Hippocampal formation (tissue), 2 donors: Measurements from ENCODE around the gene CCL20.
"Not testable (repeated sequence)": the region's sequence is repeated elsewhere in the genome, so short reads cannot be mapped to it uniquely, and the experiment has no call there.

Experiments used
- DNase-seq, 2 donors: peaks; one replicate each; lab custom pipeline; 2025; lab: John Stamatoyannopoulos, UW

Gene CCL20

DNA sequence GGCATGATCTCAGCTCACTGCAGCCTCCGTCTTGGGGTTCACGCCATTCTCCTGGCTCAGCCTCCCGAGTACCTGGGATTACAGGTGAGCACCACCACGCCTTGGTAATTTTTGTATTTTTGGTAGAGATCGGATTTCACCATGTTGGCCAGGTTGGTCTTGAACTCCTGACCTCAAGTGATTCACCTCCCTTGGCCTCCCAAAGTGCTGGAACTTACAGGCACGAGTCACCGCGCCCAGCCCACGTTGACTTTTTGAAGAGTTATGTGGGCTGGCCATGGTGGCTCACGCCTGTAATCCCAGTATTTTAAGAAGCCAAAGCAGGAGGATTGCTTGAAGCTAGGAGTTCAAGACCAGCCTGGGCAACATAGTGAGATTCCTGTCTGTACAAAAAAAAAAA, 20.8 kb downstream of the CCL20 start:
- no peak for DNase-seq

DNA sequence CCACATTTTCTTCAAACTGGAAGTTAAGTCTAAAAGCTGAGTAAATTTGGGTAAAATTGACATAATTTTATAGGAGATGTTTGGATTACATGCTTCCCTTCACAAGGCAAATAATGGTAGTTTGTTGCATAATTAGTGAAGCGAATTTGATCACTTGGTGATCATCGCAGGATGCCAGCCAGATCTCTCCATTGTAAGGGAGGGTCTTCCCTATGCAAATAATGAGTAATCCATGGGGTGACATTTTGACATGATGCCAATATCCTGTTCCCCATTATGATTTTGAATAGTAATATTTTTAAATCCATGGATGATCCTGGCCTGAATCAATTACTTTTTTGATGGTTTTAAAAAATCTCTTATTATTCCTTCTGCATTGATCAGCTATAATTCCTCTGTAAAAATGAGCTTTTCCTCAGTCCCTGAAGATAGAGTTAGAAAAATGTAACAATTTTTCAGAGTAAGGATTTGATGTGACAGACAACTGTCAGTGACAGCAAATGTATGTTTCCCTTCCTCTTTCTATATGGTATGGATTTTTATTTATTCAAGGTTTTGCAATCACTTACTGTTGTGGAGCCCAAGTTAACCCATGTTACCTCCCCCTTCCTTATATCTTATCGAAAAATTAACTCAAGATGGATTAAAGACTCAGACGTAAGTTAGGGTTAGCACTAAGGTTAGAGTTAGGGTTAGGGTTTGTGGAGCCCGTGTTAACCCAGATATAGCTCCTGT, 21.4 kb downstream of the CCL20 start:
- DNase-seq: no peak

DNA sequence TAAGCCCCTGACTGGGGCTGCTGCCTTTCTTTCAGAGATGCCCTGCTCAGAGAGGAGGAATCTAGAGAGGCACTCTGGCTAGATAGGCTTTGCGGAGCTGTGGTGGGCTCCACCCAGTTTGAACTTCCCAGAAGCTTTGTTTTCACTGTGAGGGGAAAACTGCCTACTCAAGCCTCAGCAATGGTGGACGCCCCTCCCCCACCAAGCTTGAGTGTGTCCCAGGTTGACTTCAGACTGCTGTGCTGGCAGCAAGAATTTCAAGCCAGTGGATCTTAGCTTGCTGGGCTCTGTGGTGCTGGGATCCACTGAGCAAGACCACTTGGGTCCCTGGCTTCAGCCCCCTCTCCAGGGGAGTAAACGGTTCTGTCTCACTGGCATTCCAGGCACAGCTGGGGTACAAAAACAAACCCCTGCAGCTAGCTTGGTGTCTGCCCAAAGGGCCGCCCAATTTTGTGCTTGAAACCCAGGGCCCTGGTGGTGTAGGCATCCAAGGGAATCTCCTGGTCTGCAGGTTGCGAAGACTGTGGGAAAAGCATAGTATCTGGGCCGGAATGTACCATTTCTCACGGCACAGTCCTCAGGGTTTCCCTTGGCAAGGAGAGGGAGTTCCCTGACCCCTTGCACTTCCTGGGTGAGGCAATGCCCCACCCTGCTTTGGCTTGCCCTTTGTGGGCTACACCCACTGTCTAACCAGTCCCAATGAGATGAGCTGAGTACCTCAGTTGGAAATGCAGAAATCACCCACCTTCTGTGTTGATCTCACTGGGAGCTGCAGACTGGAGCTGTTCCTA, 25.9 kb downstream of the CCL20 start:
- DNase-seq: not testable (repeated sequence)

DNA sequence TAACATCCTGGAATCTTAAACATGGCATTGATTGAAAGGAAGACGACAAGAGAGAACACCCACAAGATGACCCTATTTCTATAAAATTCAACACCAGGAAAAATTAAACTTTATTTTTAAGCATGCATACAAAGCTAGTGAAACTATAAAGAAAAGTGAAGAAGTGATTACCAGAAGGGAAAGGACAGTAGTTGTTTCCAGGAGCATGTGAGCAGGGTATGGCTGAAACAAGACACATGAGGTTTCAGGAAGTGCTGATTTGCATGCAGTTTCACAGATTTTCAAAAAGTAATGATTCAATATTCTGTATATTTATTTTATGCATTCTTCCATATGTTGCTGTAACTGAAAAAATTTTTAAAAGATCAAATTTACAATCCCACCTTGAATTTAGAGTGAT, 33.2 kb downstream of the CCL20 start:
- DNase-seq: no peak

GRCh38 chr2:227848146-227848545, 34.5 kb downstream of the CCL20 start:
- no peak for DNase-seq

DNA sequence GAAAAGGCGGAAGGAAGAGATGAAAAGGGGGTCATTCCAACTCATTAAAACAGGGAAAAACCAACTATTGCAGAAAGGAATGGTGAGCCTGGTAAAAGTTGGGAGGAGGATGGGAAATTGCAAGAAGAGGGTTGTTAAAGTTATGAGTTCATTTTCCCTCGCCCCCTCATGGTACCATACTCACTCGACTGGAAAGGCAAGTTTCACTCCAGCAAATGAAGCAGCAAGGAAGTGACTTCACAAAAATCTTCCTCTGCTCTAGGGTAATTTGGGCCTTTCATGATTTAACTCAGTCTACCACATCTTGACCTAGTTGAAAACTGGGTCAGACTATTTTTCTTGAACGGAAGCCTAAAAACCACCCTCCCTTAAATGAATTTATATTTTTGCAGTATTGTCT, 34.9 kb downstream of the CCL20 start:
- DNase-seq: no peak

- DNase-seq: no peak
Observed at GRCh38 chr2:227849906-227850305, 36.3 kb downstream of the CCL20 start.

GRCh38 chr2:227853204-227853629, 39.6 kb downstream of the CCL20 start:
- no peak for DNase-seq

DNA sequence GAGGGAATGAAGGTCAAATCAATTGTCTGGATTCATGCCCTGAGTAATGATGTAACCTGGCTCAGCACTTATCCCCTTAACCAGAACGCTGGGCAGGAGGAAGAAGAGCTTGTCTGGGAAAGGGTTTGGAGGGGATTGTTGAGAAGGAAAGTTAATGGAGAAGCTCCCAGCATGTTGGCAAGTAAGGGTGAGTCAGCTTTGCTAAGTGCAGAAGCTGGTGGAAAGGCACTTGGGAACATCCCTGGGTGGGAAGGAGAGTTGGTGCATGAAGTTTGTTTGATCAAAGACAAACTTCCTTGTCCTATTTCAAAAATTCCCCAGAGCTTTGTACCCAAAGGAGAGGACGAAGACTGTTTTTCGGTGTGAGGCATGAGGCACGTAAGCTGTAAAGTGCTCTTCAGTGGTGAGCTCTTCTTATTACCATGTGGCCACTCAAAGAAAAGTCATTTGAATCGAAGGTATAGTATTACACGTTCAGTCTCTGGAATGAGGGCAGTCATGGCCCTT, 40.2 kb downstream of the CCL20 start:
- no peak for DNase-seq

GRCh38 chr2:227855440-227855839, 41.8 kb downstream of the CCL20 start:
- DNase-seq: no peak

- DNase-seq: no peak
Observed at GRCh38 chr2:227856697-227857096, 43.1 kb downstream of the CCL20 start.

GRCh38 chr2:227860221-227860641, 46.6 kb downstream of the CCL20 start:
- DNase-seq: peak; percentile 32 to 59

DNA sequence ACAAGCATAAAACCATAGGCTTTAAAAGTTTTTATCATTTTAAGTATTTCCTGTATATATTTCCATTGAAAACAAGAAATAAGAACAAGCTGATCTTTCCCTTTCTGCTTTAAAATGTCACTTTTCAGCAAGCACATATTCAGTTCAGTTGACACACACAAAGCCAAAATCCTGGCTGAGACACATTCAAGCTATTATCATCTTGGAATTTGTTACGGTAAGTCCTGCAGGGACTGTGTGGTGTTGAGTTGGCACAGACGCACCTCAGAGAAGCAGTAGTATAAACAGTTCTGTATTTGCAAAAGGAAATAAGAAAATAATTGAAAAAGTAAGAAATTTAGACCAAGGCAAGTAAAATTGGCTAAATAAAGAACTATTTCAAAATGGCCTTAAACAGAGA, 47.4 kb downstream of the CCL20 start:
- no peak for DNase-seq

DNA sequence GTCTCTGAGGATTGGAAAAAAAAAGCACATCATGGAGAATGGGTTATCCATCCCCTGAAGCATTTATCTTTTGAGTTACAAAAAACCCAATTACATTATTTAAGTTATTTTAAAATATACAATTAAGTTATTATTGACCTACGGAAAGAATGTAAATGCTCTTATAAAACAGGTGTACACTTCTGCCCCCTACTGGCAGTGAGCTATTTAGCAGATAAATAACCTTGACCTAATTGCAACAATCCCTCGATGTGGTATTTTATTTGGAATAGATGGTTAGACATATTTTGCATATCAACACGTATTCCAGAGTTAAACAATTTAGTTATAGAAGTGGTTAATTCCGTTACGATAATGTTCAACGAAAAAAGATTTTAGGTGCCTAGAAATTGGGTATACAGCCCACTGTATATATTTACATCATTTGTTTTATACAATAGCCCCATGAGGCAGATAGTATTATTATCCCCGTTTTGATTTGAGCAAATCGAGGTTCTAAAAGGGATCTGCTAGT, 48.6 kb downstream of the CCL20 start:
- DNase-seq: peak in 1 of 2 donors; percentile 24

DNA sequence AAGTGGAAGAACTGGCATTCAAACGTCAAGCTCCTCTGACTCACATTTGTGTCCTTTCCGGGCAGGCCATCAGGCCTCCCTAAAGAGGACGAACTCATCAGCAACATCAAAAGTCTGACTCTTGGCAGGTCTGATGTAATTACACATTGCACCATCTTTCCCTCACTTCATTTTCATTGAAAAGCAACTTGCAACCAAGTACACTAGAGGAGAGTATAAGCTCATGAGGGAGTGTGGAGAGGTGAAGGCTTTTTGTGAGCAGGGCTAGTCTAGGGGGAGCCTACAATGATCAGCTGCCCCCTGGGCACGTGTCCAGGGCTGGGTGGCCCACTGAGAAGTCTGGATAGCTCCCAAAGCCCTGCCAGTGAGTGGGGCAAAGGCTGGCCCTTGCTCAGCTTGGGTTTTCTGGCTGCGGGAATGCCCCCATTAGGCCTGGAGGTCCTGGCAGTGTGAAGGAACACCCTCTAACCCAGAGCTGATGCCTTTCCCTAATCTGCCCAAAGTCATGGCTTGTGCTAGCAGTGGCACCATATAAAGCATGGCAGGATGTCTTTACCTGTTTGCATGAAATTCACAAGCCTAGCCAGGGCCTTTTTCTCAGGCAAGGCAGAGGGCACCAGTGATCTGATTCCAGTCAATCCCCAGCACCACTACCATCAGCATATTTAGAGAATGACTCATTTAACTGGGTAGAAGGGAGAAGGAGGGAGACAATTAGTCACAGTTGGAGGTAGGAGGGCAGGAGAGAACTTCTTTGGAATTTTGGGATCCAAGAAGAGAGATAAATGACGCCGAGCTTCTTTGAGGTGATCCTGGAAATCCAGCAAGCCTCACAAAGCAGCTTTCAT, 49.3 kb downstream of the CCL20 start:
- DNase-seq: no peak

GRCh38 chr2:227864161-227864756, 50.6 kb downstream of the CCL20 start:
- DNase-seq: no peak

DNA sequence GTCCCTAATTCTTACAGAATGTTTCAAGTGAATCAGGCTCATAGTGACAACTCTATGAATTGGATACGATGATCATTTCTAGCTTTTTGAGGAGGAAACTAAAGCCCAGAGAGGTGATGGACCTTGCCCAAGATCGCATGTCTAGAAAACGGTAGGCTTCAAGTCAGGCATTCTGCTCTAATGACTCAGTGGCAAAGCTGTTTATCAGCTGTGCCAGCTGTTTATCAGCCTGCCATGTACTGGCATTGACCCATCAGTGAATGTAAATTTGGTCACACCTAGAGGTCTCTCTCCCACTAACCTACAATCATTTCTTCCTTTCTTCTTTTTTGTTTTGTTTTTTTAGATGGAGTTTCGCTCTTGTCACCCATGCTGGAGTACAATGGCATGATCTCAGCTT, 51.6 kb downstream of the CCL20 start:
- DNase-seq: no peak
